NK-92 treated with Interleukin-12 subunit alpha and Interleukin-12 subunit beta, amount 100 ng/mL, for 24 hours (cell line): ENCODE results near the gene SUFU.

Source experiments
- DNase-seq: peaks from one replicate; lab custom pipeline; 2025; lab: John Stamatoyannopoulos, UW

The SUFU gene

GRCh38 chr10:102673819-102674511 lies 170.2 kb downstream of the SUFU start:
- DNase-seq, result no peak

DNA sequence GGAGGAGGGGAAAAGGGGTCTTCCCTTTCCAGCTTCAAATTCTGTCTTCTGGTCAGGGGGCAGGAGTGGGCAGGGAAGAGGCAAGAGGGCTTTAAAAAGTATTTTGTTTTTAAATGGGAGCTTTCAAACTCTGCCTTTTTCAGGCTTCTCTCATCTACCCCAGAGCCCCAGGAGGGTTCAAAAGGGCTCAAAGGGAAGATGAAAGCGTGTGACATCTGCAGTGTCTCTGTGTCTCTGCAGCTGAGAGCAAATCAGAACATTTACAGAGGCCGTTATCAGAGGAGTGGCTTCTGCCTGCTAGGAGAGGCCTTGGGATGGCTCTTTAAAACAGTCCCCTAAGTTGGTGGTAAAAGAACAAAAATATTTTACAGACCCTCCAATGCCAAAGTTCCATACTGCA lies 170.8 kb downstream of the SUFU start:
- DNase-seq, result no peak

GRCh38 chr10:102675011-102675665 lies 171.4 kb downstream of the SUFU start:
- DNase-seq, result no peak

DNA sequence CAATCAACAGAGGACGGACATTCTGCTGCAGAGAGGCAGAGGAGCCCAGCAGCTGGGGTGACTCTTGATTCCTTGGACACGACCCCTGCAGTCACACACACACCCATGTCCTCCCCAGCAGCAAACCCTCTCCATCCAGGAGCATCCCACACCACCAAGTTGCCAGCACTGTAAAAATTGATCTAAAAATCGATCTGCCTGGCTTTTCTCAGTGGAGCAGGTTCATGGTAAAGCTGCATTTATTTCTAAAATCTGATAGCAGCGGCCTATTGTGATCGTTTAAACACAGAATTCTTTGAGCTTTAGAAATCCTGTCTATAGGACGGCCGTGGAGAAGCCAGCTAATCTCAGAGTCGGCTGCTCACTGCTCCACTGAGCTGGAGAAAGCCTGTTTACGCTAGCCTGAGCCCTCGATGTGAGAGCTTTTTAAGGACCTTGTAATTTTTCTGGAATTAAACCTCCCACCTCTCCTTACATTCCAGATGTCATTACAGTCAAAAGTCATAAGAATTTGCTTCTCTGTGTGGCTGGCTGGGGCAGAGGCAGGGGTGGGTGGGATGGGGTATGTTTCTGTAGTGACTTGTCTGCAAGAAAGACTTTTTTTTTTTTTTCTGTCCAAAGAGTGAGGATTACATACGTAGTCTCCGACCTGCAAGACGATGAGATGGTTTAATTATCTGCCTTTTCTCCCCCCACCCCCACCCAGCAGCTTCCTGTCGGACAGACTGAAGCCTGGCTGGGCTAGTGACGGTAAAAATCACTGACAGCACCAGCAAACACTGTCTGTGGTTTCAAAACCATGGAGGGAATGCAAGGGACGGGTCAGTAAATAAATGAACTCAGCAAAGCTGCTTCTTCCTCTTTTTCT lies 172.1 kb downstream of the SUFU start:
- no peak for DNase-seq

- DNase-seq, result no peak
These were observed 173.0 kb downstream of the SUFU start for GRCh38 chr10:102676534-102677315.

DNA sequence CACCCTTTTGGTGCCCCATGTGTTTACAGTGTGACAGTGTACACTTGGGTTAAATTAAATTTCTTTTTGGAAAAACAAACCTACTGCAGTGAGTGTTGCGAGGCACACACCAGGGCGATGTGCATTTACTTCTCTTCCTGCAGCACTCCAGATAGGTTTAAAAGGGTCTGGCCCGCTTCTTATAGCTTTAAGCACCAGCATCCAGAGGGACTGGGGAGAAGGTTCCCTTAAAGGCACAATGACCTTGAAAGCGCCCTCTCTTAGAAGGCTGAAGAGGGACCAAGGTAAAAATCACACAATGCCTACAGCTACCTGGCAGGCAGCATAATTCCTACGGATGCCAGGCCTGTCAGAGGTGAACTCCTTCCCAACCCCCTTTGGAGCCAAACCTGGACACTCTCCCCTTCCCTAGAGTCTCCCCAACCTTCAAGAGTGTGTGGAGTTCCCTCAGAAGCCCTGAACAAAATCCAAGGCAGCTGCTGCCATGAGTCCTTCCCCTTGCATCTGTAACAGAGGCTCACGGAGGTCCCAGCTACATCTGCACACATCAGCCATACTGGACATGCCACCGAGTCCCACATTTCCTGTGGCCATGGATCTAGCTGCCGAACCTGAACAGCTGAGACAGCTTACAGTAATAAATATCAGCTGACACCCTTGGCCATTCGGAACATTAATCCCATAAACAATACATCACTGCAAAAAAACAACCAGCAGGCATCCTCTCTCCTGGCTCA lies 173.7 kb downstream of the SUFU start:
- DNase-seq, result no peak

DNA sequence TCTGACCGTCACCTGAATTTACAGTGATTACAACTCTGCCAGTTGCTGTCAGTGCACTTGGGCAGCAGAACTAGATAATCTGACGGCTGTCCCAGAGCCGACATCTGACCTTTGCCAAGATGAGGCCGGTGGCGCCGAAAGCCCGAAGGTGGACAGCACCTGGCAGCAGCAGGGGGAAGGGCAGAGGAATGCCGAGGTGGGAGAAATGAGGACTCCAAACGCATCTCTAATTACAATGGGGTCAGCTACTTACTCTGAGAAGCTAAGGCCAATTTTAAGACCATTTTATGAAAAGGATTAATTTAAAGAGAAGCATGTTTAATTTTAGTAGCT lies 174.3 kb downstream of the SUFU start:
- DNase-seq, result no peak

DNA sequence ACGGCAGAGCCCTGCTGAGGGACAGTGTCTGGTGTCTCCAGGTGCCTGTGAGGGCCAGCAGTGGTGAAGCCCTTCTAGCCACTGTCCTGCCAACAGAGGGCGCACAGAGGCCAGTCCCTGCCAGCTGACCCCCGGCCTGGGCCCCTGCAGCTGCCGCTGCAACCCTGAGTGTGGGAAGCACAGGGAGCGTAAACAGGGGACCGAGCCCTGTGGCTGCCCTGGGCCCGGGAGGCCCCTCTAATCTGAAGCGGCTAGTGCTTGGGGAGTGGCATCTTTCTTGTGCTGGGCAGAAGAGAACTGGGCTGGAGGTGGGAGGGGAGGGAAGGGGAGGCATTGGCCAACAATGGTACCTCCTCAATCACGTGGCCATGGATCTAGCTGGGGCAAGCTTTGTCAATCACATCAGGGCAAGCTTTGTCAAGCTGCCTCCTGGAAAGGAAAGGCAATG lies 175.1 kb downstream of the SUFU start:
- DNase-seq, result no peak

DNA sequence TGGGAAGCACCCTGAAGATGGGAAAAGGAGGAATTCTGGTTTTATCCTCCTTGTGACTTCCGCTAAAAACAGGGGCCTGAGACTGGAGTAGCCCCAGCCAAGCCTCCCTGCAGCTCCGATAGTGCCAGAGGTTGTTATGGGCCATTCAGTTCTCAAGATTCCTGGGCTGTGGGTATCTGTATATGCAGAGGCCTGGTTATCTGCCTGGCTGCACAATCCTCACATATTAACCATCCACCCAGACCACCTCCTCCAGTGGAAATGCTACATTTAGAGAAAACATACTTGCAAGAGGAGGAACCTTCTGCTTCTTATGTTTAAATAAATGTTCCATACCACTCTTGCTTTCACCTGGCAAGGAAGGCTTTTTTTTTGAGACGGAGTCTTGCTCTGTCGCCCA lies 175.8 kb downstream of the SUFU start:
- no peak for DNase-seq

DNA sequence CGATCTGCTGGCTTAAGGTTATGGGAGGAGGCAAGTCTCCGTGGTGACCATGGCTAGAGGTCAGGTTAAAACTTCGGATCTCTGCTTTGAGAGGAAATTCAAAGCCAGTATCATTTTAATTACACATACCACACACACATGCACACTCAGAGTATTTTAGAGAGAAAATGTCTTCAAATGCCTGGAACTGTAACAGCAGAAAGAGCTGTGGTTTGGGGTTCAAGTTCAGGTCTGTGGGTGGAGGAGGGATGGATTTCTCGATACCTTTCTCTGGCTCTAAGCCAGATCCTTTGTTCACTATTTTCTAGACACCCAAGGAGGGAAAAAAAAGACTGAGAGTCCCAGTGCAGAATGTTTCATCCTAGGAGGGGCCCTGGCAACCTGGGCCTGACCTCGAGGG lies 177.9 kb downstream of the SUFU start:
- no peak for DNase-seq

DNA sequence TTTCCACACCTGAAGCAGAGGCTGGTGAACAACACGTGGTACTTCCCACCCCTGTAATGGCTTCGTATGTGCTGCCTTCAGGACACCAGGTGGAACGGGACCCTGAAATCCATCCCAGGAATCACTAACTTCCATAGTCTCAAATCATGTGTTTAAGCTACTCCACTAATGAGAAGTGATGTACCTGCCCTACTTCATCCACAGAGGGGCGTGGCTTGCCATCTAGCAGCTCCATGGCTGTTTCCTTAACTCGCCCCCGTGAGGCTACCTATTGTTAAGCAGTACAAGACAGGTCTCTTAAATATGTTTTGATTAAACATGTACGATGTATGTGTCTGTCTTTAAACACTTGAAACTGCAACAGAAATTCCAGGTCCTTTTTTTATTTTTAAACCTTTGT lies 178.6 kb downstream of the SUFU start:
- no peak for DNase-seq

DNA sequence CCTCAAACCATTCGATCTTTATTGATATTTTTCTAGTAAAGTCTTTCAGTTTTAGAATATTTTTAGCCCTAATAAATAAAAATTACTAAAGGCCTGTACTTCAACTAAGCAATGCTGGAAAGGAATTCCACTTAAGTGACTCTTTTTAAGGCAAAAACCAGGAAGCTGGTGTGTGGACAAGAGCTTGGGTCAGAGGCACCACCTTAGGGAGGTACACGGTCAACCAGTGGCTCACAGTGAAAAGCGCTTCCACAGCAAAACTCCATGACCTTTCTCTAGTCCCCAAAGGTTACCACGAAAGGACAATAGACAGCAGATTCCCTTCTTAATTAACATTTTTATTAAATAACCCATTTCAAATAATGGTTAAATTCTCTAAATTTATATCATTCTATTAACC lies 179.2 kb downstream of the SUFU start:
- no peak for DNase-seq
